Common myeloid progenitor, CD34-positive (primary cell): ENCODE data around the gene OSBPL10.

Experiments
- CTCF ChIA-PET: fragments of 350-600 bp; sonication (Branson Sonifier 250); formaldehyde crosslinking; loops from one replicate; lab custom pipeline; 2021; ENCODE audit warnings: antibody characterized with exemption; lab: Charles Lee
- POLR2A ChIA-PET: fragments of 350-600 bp; sonication (Branson Sonifier 250); formaldehyde crosslinking; loops from one replicate; lab custom pipeline; 2021; ENCODE audit warnings: antibody characterized with exemption; lab: Charles Lee
- DNase-seq, 3 donors: peaks; one replicate each; pipeline versions ENCODE4 v3.0.0 to v3.0.0-alpha.2; 2013
- H3K27ac ChIP-seq, 2 experiments: 1 replicate in 1 of 2; 2 replicates in 1 of 2; pipeline ENCODE4 v1.7.0; 2013; ENCODE audit warnings: inconsistent platforms in 2 of 2, low read length in 2 of 2, mild to moderate bottlenecking in 2 of 2, low read depth in 1 of 2, moderate library complexity in 1 of 2; ENCODE audit not compliant: severe bottlenecking in 2 of 2, insufficient read depth in 1 of 2, poor library complexity in 1 of 2
- H3K27me3 ChIP-seq, 5 experiments: replicated peaks in 2 of 5; 1 replicate in 3 of 5; 2 replicates in 2 of 5; pipeline versions ENCODE4 v1.6.1 to v1.7.0; 2013; ENCODE audit warnings: low read length in 4 of 5, mild to moderate bottlenecking in 2 of 5, moderate library complexity in 2 of 5, inconsistent platforms in 1 of 5; ENCODE audit not compliant: insufficient read depth in 5 of 5, control insufficient read depth in 4 of 5
- H3K36me3 ChIP-seq, 4 experiments: 1 replicate in 2 of 4; 2 replicates in 2 of 4; pipeline versions ENCODE4 v1.6.1 to v1.7.0; 2013; ENCODE audit warnings: low read length in 3 of 4, control low read depth in 1 of 4, mild to moderate bottlenecking in 1 of 4; ENCODE audit not compliant: control insufficient read depth in 4 of 4, insufficient read depth in 4 of 4
- H3K4me1 ChIP-seq, 4 experiments: 1 replicate in 3 of 4; 2 replicates in 1 of 4; pipeline versions ENCODE4 v1.6.1 to v1.7.1; 2013; ENCODE audit warnings: low read length in 3 of 4, mild to moderate bottlenecking in 3 of 4, control low read depth in 1 of 4, inconsistent platforms in 1 of 4, moderate library complexity in 1 of 4; ENCODE audit not compliant: control insufficient read depth in 4 of 4, insufficient read depth in 4 of 4; ENCODE audit errors: control extremely low read depth in 1 of 4
- H3K4me3 ChIP-seq, 7 experiments: 1 replicate in 4 of 7; 2 replicates in 3 of 7; pipeline versions ENCODE4 v1.5.1 to v1.7.0; 2013; ENCODE audit warnings: mild to moderate bottlenecking in 7 of 7, low read length in 6 of 7, moderate library complexity in 6 of 7, inconsistent platforms in 2 of 7, low read depth in 2 of 7, control low read depth in 1 of 7; ENCODE audit not compliant: insufficient read depth in 4 of 7, control insufficient read depth in 1 of 7; ENCODE audit errors: extremely low read depth in 1 of 7
- H3K9me3 ChIP-seq, 5 experiments: 1 replicate in 4 of 5; 2 replicates in 1 of 5; pipeline versions ENCODE4 v1.6.1 to v1.7.1; 2013; ENCODE audit warnings: low read length in 4 of 5, mild to moderate bottlenecking in 2 of 5, inconsistent platforms in 1 of 5, low read depth in 1 of 5, moderate library complexity in 1 of 5; ENCODE audit not compliant: control insufficient read depth in 4 of 5, insufficient read depth in 2 of 5; ENCODE audit errors: control extremely low read depth in 1 of 5
- WGBS: methylation state at CpG from one replicate; pipeline ENCODE4 v1.1.5; 2013; ENCODE audit not compliant: insufficient coverage; 5-methylcytosine and 5-hydroxymethylcytosine counted together

OSBPL10 gene

GRCh38 chr3:31636694-31637442 lies 344.2 kb downstream of the OSBPL10 start:
- ChIA-PET CTCF (interaction anchor here (1.5 kb wide), 1 partner anchor 26 kb away, joined by 5 read pairs; no protein-coding TSS in a partner anchor), POLR2A (interaction anchor here (0.7 to 1.2 kb wide), 2 partner anchors 104 to 105 kb away, joined by 3 to 4 read pairs; partner anchors contain the start of gene STT3B)
- Histone ChIP-seq H3K9me3 (no peaks in the 10 kb centered on the region), H3K27ac (peak overlapping the region in 1 of 2 experiments; percentile 56), H3K4me1 (peaks cover 4 to 37% (median 13%) of the 10 kb centered on the region in 4 experiments), H3K36me3 (peaks cover 12 to 28% (median 21%) of the 10 kb centered on the region in 4 experiments), H3K4me3 (peak overlapping the region in 3 of 7 experiments; percentile 9 to 39 (median 15)), H3K27me3 (no peaks in the 10 kb centered on the region)
- DNase-seq, result peak; percentile 28 to 66 (median 61)
- WGBS, result 40% methylated on average over 1 of the region's 2 CpGs

- Histone ChIP-seq H3K27me3 (no peaks in the 10 kb centered on the region), H3K9me3 (no peaks in the 10 kb centered on the region), H3K27ac (peak overlapping the region in 1 of 2 experiments; percentile 56), H3K4me1 (peaks cover 4 to 37% (median 13%) of the 10 kb centered on the region in 4 experiments), H3K36me3 (peaks cover 12 to 36% (median 26%) of the 10 kb centered on the region in 4 experiments), H3K4me3 (no peak overlapping the region)
- DNase-seq, result no peak
- WGBS, result 91% methylated on average over 3 of the region's 4 CpGs
- ChIA-PET POLR2A (interaction anchor here (1.2 kb wide), 1 partner anchor 105 kb away, joined by 4 read pairs; no protein-coding TSS in a partner anchor), CTCF (interaction anchor here (0.6 to 1.5 kb wide), 3 partner anchors 10 to 135 kb away, joined by 3 to 5 read pairs (median 3); no protein-coding TSS in a partner anchor)
Measured at GRCh38 chr3:31636049-31636448, 345.0 kb downstream of the OSBPL10 start.

GRCh38 chr3:31635545-31635944 lies 345.5 kb downstream of the OSBPL10 start:
- ChIA-PET CTCF (interaction anchor here (0.6 to 1.5 kb wide), 3 partner anchors 10 to 135 kb away, joined by 3 to 5 read pairs (median 3); no protein-coding TSS in a partner anchor), POLR2A (interaction anchor here (1.2 kb wide), 1 partner anchor 104 kb away, joined by 4 read pairs; no protein-coding TSS in a partner anchor)
- WGBS, result 38% methylated on average over 1 of the region's 1 CpG
- Histone ChIP-seq H3K4me3 (no peak overlapping the region), H3K36me3 (peaks cover 12 to 41% (median 29%) of the 10 kb centered on the region in 4 experiments), H3K27me3 (no peaks in the 10 kb centered on the region), H3K9me3 (no peaks in the 10 kb centered on the region), H3K4me1 (peaks cover 4 to 37% (median 13%) of the 10 kb centered on the region in 4 experiments), H3K27ac (peak overlapping the region; percentile 2 to 17)
- DNase-seq, result no peak

- DNase-seq, result no peak
- POLR2A ChIA-PET, result interaction anchor here (0.6 kb wide), 1 partner anchor 989 kb away, joined by 3 read pairs; no protein-coding TSS in a partner anchor
- Histone ChIP-seq H3K27ac (no peak overlapping the region), H3K4me3 (no peak overlapping the region), H3K9me3 (no peaks in the 10 kb centered on the region), H3K36me3 (peaks cover 17 to 51% (median 37%) of the 10 kb centered on the region in 4 experiments), H3K27me3 (no peaks in the 10 kb centered on the region), H3K4me1 (peaks cover 4 to 39% (median 14%) of the 10 kb centered on the region in 4 experiments)
- CTCF ChIA-PET, result interaction anchor here (0.5 to 2.8 kb wide), 2 partner anchors 9 to 1321 kb away, joined by 3 to 9 read pairs; no protein-coding TSS in a partner anchor
- 100% methylated on average over 2 of the region's 2 CpGs for WGBS
Measured at GRCh38 chr3:31634476-31634875, 346.6 kb downstream of the OSBPL10 start.

- Histone ChIP-seq H3K9me3 (no peaks in the 10 kb centered on the region), H3K27ac (no peak overlapping the region), H3K4me3 (no peak overlapping the region), H3K36me3 (peaks cover 20 to 73% (median 41%) of the 10 kb centered on the region in 4 experiments), H3K4me1 (peaks cover 6 to 14% (median 10%) of the 10 kb centered on the region in 4 experiments), H3K27me3 (no peaks in the 10 kb centered on the region)
- ChIA-PET CTCF (interaction anchor here (1.7 kb wide), 1 partner anchor 11 kb away, joined by 7 read pairs; no protein-coding TSS in a partner anchor), POLR2A (interaction anchor here (1.2 kb wide), 1 partner anchor 97 kb away, joined by 4 read pairs; the partner anchor contains the start of gene STT3B)
- DNase-seq, result peak in 2 of 3 donors; percentile 66 to 72
- whole genome bisulfite sequencing, result no CpG with 5 or more reads among the region's 5 CpGs
Measured at GRCh38 chr3:31629054-31629453, 352.0 kb downstream of the OSBPL10 start.

GRCh38 chr3:31625358-31625757 lies 355.7 kb downstream of the OSBPL10 start:
- POLR2A ChIA-PET, result interaction anchor here (1.0 kb wide), 1 partner anchor 18 kb away, joined by 3 read pairs; no protein-coding TSS in a partner anchor
- peaks cover 10 to 57% (median 41%) of the 10 kb centered on the region in 4 experiments for H3K36me3 ChIP-seq

More at GRCh38 chr3:31625358-31625757, 355.7 kb downstream of the OSBPL10 start:
- no peak overlapping the region for H3K4me3 ChIP-seq
- H3K4me1 ChIP-seq, result peaks cover 6 to 24% (median 14%) of the 10 kb centered on the region in 4 experiments
- H3K9me3 ChIP-seq, result no peaks in the 10 kb centered on the region
- no peaks in the 10 kb centered on the region for H3K27me3 ChIP-seq
- CTCF ChIA-PET, result interaction anchor here (0.8 to 1.5 kb wide), 7 partner anchors 8 to 74 kb away, joined by 3 to 4 read pairs (median 3); no protein-coding TSS in a partner anchor
- no CpG with 5 or more reads among the region's 2 CpGs for WGBS
- H3K27ac ChIP-seq, result no peak overlapping the region
- DNase-seq, result no peak
